DND-41 (cell line): ENCODE data around the gene LINC01488.

Experiments
- ATAC-seq: fragments of 200-7000 bp; cut with Tn5 transposase; 3 replicates; pipeline ENCODE4 v1.9.1; 2021; ENCODE audit warnings: low read depth; ENCODE audit not compliant: insufficient read depth
- DNase-seq: peaks from one replicate; pipeline ENCODE4 v3.0.0-alpha.2; 2020
- H2AFZ ChIP-seq: 2 replicates; pipeline ENCODE4 v1.6.0; 2012; ENCODE audit warnings: low read depth, low read length
- H3K27ac ChIP-seq: 2 replicates; pipeline ENCODE4 v1.5.1; 2012; ENCODE audit warnings: low read length, inconsistent platforms
- H3K27me3 ChIP-seq: fragments of 200-600 bp; sonication (generic); 2 replicates; pipeline ENCODE4 v1.6.0; 2012; ENCODE audit warnings: low read length, mild to moderate bottlenecking, inconsistent platforms; ENCODE audit not compliant: insufficient read depth, poor library complexity
- H3K36me3 ChIP-seq: 2 replicates; pipeline ENCODE4 v1.5.1; 2012; ENCODE audit warnings: low read length, inconsistent platforms; ENCODE audit not compliant: insufficient read depth
- H3K4me1 ChIP-seq: 2 replicates; pipeline ENCODE4 v1.5.1; 2012; ENCODE audit warnings: mild to moderate bottlenecking, low read length; ENCODE audit not compliant: insufficient read depth
- H3K4me2 ChIP-seq: 2 replicates; pipeline ENCODE4 v1.6.0; 2012; ENCODE audit warnings: mild to moderate bottlenecking, moderate library complexity, low read length, inconsistent platforms; ENCODE audit not compliant: insufficient read depth
- H3K4me3 ChIP-seq, 2 experiments: fragments of 200-600 bp in 1 of 2; shearing (Covaris generic) in 1 of 2; 2 replicates each; pipeline ENCODE4 v1.5.1; 2012 to 2016; ENCODE audit warnings: inconsistent platforms in 2 of 2, low read length in 2 of 2, mild to moderate bottlenecking in 2 of 2, low read depth in 1 of 2, moderate library complexity in 1 of 2
- H3K79me2 ChIP-seq: 2 replicates; pipeline ENCODE4 v1.6.0; 2012; ENCODE audit warnings: low read length, inconsistent platforms; ENCODE audit not compliant: insufficient read depth
- H3K9ac ChIP-seq: 2 replicates; pipeline ENCODE4 v1.6.0; 2012; ENCODE audit warnings: low read depth, mild to moderate bottlenecking, inconsistent platforms, low read length, moderate library complexity
- H3K9me3 ChIP-seq: 2 replicates; pipeline ENCODE4 v1.5.1; 2012; ENCODE audit warnings: low read length, moderate library complexity, mild to moderate bottlenecking, inconsistent platforms; ENCODE audit not compliant: insufficient read depth, severe bottlenecking
- H4K20me1 ChIP-seq: 2 replicates; pipeline ENCODE4 v1.6.0; 2012; ENCODE audit warnings: low read length; ENCODE audit not compliant: insufficient read depth
- EZH2 ChIP-seq: IDR thresholded peaks from 3 replicates; pipeline ENCODE4 v1.6.1; 2012; ENCODE audit warnings: borderline replicate concordance, low read depth, mild to moderate bottlenecking, moderate library complexity, low read length, inconsistent platforms; ENCODE audit not compliant: severe bottlenecking
- TF ChIP-seq, protein P1 (sequence below): IDR thresholded peaks from 2 replicates; pipeline ENCODE4 v1.5.1; 2012; ENCODE audit warnings: borderline replicate concordance, low read length, moderate library complexity, mild to moderate bottlenecking; ENCODE audit not compliant: poor library complexity, severe bottlenecking; ENCODE audit errors: extremely low read depth

The LINC01488 gene

DNA sequence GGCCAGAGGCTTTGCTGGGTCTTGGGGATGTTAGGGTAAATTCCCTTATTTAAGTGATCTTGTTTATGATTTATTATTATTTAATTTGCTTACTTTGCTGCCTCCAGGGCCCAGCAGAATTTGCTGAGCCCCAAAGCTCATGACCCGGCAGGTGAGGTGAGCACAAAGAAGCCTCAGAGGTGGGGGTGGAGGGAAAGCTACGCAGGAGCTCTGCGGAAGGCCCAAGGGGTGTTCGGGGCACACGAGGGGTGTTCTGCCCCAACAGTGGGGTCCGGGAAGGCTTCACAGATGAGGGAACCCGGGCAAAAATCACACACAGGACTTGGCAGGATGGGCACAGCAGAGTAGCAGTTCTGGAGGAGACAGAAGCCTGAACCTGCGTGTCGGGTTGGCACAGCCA is 6.7 kb upstream of the LINC01488 start:
- H3K4me3 ChIP-seq, result no peak overlapping the region
- TF ChIP-seq EZH2, result no peak
- TF ChIP-seq, protein P1, sequence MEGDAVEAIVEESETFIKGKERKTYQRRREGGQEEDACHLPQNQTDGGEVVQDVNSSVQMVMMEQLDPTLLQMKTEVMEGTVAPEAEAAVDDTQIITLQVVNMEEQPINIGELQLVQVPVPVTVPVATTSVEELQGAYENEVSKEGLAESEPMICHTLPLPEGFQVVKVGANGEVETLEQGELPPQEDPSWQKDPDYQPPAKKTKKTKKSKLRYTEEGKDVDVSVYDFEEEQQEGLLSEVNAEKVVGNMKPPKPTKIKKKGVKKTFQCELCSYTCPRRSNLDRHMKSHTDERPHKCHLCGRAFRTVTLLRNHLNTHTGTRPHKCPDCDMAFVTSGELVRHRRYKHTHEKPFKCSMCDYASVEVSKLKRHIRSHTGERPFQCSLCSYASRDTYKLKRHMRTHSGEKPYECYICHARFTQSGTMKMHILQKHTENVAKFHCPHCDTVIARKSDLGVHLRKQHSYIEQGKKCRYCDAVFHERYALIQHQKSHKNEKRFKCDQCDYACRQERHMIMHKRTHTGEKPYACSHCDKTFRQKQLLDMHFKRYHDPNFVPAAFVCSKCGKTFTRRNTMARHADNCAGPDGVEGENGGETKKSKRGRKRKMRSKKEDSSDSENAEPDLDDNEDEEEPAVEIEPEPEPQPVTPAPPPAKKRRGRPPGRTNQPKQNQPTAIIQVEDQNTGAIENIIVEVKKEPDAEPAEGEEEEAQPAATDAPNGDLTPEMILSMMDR, result no peak
- H3K27ac ChIP-seq, result no peak overlapping the region
- no peak overlapping the region for H3K9ac ChIP-seq
- no peaks in the 10 kb centered on the region for H3K27me3 ChIP-seq
- H3K4me2 ChIP-seq, result no peak overlapping the region
- ATAC-seq, result no peak
- H3K79me2 ChIP-seq, result no peaks in the 10 kb centered on the region
- no peaks in the 10 kb centered on the region for H3K36me3 ChIP-seq
- no peak overlapping the region for H2AFZ ChIP-seq
- peaks cover 4% of the 10 kb centered on the region; the same call in 1 of the 2 replicates for H4K20me1 ChIP-seq
- no peaks in the 10 kb centered on the region for H3K9me3 ChIP-seq
- no peaks in the 10 kb centered on the region for H3K4me1 ChIP-seq
- no peak for DNase-seq

GRCh38 chr11:69475141-69475865 is 6.2 kb upstream of the LINC01488 start:
- Histone ChIP-seq H3K4me2 (no peak overlapping the region), H3K4me3 (no peak overlapping the region), H2AFZ (no peak overlapping the region), H3K27ac (no peak overlapping the region), H3K9me3 (no peaks in the 10 kb centered on the region), H4K20me1 (peaks cover 4% of the 10 kb centered on the region; the same call in 1 of the 2 replicates), H3K4me1 (no peaks in the 10 kb centered on the region), H3K36me3 (no peaks in the 10 kb centered on the region), H3K9ac (no peak overlapping the region), H3K79me2 (no peaks in the 10 kb centered on the region), H3K27me3 (no peaks in the 10 kb centered on the region)
- ATAC-seq (no peak), DNase-seq (no peak)
- TF ChIP-seq, protein P1, result no peak
- TF ChIP-seq EZH2, result no peak

GRCh38 chr11:69475866-69476471 is 5.5 kb upstream of the LINC01488 start:
- Histone ChIP-seq H3K36me3 (no peaks in the 10 kb centered on the region), H2AFZ (no peak overlapping the region), H3K4me3 (no peak overlapping the region), H3K9me3 (no peaks in the 10 kb centered on the region), H3K4me1 (no peaks in the 10 kb centered on the region), H3K27me3 (no peaks in the 10 kb centered on the region), H4K20me1 (peaks cover 4% of the 10 kb centered on the region; the same call in 1 of the 2 replicates), H3K4me2 (no peak overlapping the region), H3K27ac (no peak overlapping the region), H3K9ac (no peak overlapping the region), H3K79me2 (no peaks in the 10 kb centered on the region)
- ATAC-seq (no peak), DNase-seq (no peak)
- no peak for TF ChIP-seq EZH2
- TF ChIP-seq, protein P1, result no peak
